HG02840 (cell line): ENCODE measurements around the gene DHX16.

ENCODE experiments used
- ATAC-seq: cut with Tn5 transposase; IDR thresholded peaks from one replicate; pipeline ENCODE4 v1.9.1; 2021; ENCODE audit warnings: mild to moderate bottlenecking, moderate library complexity, moderate number of reproducible peaks; ENCODE audit not compliant: unreplicated experiment, low FRiP score

DHX16 gene

DNA sequence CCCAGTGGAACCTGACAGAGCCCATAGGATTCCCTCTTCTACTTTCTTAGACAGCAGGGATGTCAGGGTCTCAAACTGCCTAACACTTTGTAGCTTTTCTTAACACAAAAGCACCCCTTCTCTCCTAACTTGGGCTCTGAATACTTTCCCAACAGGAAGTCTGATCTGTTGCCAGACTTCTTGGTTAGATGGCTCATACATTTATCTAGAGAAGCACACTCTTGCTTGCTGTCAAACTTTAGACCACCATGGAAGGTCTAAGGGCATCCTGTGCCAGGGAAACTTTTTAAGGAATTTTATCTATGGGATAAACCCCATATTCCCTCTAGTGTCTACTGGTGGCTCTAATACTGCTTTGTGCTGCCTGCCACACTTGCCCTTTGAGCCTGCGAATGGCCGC, 29.1 kb downstream of the DHX16 start:
- ATAC-seq: no peak

DNA sequence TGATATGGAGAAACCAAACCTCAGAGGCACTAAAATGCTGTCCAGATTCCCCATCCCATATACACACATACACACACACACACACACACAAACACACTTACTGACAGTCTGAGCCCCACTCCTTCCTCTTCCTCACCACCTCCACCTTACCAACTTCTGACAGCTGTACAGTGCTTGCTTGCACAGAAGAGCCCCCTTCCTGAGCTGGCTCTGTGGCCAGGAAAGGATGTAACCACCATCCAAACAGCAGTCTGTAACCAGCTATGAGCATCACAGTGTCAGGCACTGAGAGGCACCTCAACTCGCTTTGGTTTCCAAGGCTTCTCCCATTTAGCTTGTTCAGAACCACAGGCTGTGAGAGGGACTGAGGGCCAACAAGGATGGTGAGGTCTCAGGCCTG, 31.8 kb downstream of the DHX16 start:
- ATAC-seq: no peak

DNA sequence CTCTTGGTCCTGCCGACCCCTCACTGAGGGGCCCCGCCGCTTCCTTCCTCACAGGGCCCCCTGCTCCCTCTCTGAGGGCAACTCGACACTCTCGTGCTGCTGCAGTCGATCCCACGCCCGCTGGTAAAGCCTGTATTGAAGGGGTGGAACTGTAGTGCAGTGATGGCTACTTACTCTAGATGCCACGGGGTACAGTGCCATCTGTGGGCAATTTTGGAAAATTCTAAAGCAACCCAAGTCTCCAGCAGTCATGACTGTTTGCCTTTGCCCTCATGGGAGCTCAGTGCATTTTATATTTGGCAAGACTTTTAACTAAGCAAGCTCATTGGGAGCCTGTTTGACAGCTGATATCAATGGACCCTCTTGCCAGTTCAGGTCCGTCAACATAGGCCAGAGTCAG, 32.3 kb downstream of the DHX16 start:
- no peak for ATAC-seq

DNA sequence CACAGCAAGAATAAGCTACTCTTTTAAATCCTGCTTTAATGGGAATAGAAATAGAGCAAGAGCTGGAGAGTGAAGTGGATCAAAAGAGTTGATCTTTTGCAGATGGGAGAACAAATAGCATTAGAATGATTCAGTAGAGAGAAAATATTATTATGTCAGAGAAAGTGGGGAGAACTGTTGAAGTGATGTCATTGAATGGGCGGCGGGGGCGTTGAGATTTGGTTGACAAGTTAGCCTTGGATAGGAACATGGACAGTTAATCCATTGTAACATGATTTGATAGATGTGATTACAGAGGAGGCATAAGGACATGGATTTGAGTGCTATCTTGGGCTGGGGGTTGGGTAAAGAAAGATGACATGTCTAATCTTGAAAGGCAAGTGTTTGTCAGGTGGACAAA, 37.0 kb downstream of the DHX16 start:
- no peak for ATAC-seq

DNA sequence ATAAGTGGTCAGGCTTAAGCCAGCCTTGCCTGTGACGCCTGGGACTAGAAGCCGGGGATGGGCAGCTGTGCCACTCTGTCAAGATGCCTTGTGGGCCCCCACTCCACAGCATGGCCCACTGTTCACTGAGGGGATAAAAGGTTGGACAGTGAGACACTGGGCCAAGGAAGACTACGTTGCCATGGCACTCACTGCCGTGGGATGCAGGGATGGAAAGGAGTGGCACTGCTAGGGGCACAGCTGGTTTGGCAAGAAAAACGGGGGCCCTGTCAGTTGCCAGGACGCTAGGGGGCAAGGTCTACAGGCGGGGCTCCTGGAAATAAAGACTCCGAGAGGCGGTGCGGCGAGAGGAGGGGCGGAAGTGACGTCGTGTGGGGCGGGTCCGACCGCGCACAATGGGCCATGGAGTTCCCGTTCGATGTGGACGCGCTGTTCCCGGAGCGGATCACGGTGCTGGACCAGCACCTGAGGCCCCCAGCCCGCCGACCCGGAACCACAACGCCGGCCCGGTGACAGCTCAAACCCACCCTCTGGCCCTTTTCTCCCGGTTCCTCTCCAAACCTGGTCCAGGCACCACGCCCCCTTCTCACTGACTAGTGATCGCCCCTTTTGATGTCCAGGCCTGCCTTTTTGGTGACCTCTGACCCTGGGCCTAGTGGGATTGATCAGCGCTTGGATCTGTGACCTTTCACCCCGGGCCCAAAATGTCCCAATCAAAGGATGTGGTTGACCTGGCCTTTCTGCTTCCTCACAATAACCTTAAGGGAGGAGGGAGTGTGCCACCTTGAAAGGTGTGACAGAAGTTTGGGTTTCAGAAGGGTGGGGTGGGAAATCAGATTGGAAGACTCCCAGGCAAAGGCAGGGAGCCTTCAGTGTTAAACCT, 46.1 kb downstream of the DHX16 start, which contains the start of gene ATAT1:
Gene ATAT1, plus strand, starts transcription at position 391 of the 883 bp plus-strand sequence.
- ATAC-seq: peak; percentile 81

DNA sequence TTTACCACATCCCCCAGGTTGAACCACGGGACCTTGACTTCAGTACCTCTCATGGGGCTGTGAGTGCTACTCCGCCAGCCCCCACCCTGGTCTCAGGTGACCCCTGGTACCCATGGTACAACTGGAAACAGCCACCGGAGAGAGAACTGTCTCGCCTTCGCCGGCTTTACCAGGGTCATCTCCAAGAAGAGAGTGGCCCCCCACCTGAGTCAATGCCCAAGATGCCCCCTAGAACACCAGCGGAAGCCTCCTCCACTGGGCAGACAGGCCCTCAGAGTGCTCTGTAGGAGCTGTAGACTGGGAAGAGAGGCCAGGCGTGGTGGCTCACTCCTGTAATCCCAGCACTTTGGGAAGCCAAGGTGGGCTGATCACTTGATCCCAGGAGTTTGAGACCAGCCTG, 47.3 kb downstream of the DHX16 start:
- no peak for ATAC-seq

DNA sequence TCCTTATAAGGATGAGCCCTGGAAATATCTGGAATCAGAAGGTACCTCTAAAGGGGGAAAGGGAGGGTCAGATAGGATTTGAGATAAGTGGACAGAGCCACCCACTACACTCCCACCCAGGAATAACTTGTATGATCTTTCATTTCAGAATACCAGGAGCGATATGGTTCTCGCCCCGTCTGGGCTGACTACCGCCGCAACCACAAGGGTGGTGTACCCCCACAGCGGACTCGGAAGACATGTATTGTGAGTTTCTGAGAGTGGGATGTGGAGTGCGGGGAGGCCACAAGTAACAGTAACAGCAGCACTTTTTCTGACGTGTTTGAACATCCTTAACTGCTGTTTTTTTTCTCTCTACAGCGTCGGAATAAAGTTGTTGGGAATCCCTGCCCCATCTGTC, 53.2 kb downstream of the DHX16 start:
- no peak for ATAC-seq

DNA sequence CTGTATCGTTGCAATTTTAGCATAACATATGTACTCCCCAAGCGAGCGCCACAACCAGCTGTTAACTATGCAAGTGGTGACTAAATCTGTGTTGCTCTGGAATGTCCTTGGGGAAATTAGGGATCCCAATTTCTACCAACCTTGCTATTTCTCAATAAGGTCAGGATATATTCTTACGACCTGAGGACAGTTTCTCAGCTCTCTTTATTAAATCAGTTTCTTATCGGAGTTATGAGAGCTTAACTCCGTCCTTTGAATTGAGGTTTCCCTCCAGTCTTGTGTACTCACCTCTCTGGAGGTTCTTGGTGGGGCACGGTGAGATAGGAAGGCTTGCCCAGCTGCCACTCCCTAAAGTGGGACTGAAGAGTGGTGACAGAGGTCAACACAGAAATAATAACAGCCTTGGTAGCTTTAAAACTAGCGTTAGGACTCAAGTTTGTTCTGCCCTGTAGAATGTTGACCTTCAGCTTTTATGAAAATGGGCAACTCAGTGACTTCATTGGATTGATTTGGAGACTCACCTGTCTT, 54.5 kb downstream of the DHX16 start:
- ATAC-seq: no peak

DNA sequence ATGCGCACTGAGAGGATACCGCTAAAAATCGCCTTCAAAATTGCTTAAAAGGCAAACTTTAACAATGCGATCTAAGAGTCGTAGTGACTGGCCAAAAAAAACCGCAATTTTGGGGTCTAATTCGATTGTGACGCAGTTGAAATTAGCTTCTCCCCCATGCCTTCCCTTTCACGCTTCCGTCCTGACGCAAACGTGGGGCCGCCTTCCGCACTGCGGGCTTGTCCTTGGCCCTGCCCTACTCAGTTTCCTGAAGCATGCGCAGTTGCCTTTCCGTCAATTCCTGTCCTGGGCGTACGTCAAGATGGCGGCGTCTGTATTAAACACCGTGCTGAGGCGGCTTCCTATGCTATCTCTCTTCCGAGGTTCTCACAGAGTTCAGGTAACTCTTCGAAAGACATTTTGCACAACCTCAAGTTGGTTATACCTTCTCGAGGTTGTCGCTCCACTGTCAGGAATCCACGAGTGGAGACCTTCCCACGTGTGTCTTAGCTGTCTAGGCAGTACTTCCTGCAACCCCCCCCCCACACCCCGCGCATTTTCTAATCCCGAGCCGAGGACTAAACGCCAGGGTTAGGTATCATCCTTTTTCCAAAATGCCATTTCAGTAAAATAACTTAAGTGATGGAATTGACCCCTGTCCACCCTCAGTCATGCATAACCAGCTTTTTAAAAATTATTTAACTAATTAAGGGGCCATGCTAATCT, 55.1 kb downstream of the DHX16 start, which contains the start of gene MRPS18B:
Gene MRPS18B, plus strand, starts transcription at position 276 of the 705 bp plus-strand sequence. Its CDS starts 26 bp downstream, at position 302.
- peak; percentile 77 for ATAC-seq

DNA sequence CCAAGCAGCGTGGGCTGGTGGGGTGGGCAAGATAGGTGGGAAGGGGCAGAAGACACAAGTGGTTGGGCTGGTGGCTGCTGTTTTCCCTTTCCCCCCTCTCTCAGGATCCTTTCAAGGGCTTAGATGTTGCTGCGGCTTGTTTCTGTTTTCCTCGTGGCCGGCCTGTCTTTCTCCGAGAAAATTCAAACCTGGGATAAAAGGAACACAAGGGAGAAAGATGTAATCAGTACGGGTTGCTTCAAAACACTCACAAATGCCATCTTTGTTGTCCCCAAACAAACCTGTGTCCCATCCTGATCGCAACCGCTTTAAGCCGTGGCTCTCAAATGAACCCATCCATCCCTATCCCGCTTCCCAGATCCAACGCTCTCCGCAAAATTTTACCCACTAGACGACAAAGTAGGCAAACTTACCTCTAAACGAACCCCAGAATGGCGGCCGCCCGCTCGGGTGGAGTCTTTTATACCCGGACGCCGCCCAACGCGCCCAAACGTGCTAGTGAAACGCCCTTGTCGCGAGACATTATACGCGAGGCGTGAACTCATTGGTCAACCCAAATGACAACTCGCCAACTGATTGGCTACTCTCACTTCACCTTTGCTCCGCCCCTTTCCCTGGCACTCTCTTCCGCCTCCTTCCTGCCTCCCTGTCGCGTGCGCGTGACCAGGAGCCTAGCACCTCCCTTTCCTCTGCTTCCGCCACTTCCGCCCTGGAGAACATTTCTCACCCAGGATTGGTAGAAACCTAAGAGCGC, 55.8 kb downstream of the DHX16 start, which contains the start of gene PPP1R10:
Gene PPP1R10, minus strand, starts transcription at position 433 of the 754 bp plus-strand sequence. CDS start 7,299 bp downstream, outside the sequence.
- peak; percentile 89 for ATAC-seq

DNA sequence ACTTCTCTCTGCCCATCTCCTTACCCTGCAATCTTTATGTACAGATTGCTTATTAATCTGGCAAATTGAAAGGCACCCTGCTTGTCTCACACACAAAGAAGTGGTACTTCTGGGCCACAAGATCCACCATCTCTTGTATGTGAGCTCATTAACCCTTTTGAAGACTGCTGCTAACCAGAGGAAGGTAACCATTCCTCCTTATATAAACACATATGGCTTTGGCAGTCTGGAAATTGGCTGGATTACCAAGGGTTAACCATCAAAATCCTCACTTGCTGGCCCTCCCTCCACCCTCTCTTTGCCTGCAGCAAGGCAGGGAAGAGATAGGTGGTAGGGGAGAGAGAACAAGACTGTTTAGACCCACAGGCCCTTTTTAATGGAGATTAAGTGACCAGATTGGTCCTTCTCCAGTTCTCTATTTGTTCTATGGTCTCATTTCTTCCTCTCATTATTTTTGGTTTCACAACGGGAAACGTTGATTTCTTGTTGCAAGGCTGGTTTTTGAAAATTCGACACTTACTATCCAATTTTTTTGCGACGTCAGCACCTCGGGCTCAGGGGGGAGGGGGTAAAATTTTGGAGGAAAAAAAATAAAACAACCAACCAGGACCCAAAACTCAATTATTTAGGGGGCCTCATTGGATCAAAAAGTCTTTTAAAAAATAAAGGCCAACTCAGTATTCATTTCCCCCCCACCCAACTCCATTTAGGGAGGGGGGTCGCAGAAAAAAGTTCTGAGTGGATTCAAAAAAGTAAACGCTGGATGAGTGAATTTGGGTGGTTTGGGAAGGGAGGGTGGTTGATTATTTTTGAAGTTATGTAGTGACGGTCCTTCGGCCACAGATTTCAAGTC, 56.6 kb downstream of the DHX16 start:
- no peak for ATAC-seq

DNA sequence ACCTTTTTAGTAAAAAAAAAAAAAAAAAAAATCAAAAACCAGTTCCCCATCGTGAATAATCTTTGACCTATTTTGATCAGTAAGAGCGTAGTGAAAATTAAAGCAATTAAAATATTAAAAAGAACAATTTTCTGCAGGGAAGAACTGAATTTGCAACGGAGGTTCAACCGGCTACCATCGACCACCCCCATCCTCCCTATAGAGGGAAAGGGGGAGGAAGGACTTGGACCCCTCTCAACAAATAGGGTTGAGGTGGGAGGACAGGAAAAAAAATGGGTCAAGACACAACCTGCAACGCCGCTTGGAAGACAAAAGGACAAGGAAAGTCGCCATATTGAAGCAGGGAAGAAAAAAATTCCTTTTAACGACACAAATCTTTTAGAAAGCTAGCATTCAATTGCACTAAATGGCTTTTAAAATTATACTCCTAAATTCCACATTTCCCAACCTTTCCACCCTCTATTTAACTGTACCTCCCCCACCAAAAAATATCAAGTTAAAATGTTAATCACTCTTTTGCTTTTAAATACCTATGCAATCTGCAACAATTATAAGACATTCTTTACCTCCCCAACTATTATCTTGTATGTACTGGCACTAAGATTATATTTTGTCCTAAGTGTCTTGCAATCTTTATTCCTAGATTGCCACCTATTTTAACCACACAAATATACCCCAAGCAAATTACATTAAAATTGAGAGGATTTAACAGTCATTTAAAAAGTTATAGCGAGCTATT, 57.4 kb downstream of the DHX16 start:
- ATAC-seq: no peak

DNA sequence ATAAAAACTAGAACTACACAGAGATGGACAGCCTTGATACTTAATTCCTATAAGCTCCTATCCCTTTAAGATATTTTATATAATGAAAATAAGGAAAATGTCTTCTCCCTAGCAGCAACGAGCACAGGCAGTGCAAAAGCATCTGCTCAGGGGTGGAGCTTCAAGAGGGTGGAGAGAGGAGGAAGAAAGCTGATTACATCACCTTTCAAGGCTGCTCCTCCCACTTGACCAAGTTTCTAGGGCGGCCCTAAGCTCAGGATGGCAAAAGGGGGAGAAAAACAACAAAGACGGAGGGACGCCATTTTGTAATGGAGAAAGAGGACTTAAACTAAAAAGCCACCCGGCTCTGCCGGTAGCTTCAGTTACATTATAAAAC, 58.0 kb downstream of the DHX16 start:
- no peak for ATAC-seq

DNA sequence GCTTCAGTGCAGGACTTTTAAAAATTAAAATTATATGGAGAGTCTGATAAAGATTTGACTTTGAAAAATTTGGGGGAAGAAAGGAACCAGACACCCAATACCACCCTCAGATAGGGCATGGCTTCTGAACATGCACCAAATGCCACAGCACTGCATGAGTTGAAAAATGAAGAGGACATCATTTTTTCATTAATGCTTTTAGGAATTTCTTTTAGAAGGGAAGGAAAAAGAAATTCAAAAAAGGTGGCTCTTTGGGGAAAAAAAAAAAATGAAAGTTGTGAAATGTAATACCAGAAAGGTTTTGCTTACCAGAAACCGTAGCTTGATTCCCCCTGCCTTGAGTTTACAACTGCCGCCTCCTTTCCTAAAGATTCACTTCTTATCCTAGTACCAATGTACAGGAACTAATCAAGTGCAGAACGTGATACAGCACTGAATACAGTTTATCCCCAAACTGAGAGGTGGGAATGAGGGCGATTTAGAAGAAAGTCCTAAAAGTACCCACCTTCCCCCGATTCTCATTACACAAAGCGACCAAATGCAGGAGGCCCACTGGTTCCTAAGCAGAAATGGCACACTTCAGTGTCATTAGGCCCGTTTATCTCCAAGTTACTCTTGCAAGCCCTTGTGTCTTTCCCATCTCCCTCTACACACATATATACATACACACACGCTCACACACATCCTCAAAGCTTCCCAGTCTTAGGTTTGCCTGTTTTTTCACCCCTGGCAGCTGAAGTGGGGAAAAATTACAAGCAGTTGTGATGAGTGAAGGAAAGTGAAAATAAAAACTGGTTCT, 58.6 kb downstream of the DHX16 start:
- ATAC-seq: no peak

DNA sequence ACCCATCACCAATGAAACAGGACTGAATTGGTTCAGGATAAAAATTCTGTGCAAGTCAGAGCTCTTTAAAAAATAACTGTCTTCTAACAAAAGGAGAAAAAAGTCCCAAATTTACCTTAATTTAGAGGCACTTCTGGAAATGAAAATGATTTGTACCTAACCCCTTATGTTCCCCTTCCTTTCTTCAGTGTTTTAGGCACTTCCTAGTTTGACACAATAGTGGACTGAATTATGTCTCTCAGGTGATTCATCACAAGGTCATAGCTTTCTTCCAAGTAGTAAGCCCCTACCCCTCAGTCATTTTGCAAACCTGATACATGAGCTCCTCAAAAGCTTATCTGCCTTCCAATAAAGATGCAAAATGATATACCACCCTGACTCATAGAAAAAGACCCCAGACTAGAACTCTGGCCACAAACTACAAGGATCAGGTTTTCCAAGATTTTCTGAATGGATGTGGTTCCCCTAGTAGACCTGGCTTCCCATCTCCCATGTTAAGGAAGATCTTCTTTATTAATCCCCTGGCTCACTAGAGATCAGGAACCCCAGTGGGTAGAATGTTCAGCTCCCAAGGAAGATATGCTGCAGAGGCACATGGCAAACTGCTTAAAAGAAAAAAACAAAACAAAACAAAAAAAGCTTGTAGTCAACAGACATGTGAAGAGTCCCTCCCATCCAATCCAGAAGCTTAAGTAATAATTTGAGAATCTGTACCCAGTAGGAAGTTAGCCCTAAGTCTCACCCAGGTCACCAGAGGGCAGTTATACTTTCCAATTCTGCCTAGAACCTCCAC, 59.4 kb downstream of the DHX16 start:
- no peak for ATAC-seq

DNA sequence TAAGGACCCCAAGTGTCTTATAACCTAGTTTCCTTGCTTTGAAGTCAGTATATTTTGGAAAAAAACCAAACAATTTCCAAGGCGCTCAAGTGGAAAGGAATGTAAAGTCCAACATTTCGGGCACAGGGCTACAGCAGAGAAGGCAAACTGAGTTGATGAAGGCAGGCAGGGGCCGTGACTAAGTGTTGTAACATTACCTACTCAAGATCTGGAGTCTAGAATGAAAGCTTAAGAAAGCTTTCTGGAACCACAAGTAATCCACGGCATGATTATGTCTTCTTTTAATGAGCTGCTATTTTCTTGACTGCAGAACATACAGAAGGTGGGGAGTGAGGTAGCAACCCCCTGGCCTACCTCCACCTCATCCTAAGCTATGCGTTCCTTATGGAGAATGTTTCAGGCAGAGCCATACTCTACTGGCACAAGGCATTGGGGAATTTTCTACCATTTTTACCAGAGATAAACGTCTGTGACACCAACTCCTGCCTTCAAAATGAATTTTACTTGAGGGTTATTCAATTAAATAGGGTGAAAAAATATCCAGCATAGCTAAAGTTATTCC, 60.0 kb downstream of the DHX16 start:
- no peak for ATAC-seq

DNA sequence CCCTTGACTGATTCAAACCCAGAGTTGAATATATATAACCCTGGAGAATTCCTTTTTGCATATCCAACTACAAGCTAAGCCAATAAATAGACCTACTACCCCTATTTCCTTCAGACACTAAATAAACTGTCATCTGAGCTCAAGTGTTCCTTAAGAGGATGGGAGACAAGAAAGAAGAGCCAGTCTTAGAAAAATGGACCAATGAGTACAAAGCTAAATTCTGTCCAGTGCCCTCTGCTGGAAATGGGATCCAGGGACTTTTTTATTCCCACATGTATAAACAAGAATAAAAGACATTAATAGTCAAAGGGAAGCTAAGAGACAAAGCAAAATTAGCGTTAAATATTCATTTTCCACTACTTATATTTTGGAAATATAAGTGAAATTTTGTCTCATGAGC, 60.6 kb downstream of the DHX16 start:
- ATAC-seq: no peak
